HG03521 (cell line): ENCODE data around the gene CES3.
"Not testable (repeated sequence)": the region's sequence is repeated elsewhere in the genome, so short reads cannot be mapped to it uniquely, and the experiment has no call there.

Source experiments
- ATAC-seq: cut with Tn5 transposase; IDR thresholded peaks from one replicate; pipeline ENCODE4 v1.9.1; 2021; ENCODE audit warnings: mild to moderate bottlenecking, moderate library complexity; ENCODE audit not compliant: unreplicated experiment

Gene CES3

DNA sequence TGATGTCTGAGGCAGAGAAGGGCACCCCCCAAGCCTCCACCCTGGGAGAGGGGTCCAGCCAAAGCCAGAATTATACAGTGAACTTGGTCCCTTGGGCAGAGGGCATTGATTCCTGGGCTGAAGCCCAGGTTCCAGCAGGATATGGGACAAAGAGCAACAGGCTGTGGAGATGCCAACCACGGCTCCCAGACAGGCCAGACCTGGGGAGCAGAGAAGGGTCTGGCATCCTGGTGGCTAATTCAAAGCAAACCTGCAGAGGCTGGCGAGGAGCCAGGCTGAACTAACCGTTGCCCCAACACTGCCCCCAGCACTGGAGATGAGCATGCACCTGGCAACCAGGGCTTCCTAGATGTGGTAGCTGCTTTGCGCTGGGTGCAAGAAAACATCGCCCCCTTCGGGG, 3.0 kb downstream of the CES3 start:
- no peak for ATAC-seq

DNA sequence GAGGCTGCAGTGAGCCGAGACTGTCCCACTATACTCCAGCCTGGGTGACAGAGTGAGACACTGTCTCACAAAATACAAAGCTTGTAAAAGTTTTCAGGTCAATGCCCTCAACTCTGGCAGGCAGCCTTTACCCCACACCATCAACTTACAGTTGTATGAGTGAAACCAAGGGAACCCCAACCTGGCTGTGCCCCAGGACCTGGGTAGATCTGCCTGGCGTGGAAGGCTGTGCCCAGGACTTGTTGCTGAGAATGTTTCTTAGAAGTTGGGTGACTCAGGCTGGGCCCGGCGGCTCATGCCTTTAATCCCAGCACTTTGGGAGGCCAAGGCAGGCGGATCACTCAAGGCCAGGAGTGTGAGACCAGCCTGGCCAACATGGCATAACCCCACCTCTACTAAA, 7.8 kb downstream of the CES3 start:
- no peak for ATAC-seq

DNA sequence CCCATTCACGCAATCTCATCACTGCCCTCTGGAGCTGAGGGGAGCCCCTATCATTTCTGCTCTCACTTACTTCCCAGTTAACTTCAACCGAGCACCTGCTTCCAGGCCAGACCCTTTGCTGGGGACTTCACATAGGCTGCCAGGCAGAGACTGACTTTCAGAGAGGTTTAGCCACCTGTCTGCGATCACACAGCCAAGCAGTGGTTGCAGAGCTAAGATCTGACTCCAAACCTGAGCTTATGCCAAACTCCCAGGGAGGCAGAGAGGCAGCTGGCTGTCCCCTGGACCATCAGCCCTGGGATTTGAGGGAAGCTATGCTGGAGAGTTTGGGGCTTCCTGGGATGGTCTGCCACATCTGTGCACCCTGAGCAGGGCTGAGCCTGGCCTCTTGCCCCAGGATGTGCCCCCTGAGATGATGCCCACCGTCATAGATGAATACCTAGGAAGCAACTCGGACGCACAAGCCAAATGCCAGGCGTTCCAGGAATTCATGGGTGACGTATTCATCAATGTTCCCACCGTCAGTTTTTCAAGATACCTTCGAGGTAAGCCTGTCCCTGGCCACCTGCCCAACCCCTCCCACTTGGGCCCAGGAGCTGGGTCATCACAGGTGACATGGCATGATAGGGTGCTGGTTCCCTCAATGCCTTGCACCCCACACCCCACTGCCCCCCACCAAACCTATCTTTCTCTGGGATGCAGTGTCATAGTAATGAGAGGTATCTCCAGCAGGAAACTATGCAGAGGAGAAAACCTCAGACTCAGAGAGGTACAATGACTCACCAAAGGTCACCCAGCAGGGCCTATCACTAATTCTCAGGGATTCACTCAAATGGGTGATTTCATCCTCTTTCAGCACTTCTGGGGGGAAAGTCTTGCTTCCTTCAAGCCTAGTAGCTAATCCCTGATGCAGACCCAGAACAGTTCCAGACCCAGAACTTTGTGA, 10.0 kb downstream of the CES3 start:
- ATAC-seq, result no peak

DNA sequence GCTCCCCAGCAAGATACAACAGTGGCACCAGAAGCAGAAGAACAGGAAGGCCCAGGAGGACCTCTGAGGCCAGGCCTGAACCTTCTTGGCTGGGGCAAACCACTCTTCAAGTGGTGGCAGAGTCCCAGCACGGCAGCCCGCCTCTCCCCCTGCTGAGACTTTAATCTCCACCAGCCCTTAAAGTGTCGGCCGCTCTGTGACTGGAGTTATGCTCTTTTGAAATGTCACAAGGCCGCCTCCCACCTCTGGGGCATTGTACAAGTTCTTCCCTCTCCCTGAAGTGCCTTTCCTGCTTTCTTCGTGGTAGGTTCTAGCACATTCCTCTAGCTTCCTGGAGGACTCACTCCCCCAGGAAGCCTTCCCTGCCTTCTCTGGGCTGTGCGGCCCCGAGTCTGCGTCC, 11.9 kb downstream of the CES3 start:
- ATAC-seq, result no peak

DNA sequence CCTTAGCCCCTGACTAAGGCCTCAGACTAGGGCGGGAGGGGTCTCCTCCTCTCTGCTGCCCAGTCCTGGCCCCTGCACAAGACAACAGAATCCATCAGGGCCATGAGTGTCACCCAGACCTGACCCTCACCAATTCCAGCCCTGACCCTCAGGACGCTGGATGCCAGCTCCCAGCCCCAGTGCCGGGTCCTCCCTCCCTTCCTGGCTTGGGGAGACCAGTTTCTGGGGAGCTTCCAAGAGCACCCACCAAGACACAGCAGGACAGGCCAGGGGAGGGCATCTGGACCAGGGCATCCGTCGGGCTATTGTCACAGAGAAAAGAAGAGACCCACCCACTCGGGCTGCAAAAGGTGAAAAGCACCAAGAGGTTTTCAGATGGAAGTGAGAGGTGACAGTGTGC, 12.7 kb downstream of the CES3 start:
- ATAC-seq, result no peak

- not testable (repeated sequence) for ATAC-seq
Measured at GRCh38 chr16:66974156-66974931, 13.3 kb downstream of the CES3 start.

DNA sequence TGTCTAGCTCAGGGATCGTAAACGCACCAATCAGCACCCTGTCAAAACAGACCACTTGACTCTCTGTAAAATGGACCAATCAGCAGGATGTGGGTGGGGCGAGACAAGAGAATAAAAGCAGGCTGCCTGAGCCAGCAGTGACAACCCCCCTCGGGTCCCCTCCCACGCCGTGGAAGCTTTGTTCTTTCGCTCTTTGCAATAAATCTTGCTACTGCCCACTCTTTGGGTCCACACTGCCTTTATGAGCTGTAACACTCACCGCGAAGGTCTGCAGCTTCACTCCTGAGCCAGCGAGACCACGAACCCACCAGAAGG, 13.8 kb downstream of the CES3 start:
- ATAC-seq, result not testable (repeated sequence)

- no peak for ATAC-seq
Measured at GRCh38 chr16:66975302-66975893, 14.3 kb downstream of the CES3 start.

- no peak for ATAC-seq
Measured at GRCh38 chr16:66976746-66977145, 15.7 kb downstream of the CES3 start.

GRCh38 chr16:66977341-66978113, 16.5 kb downstream of the CES3 start:
- ATAC-seq, result peak; percentile 83

- ATAC-seq, result no peak
Measured at GRCh38 chr16:66979011-66979717, 18.1 kb downstream of the CES3 start.

GRCh38 chr16:66983033-66983432, 22.0 kb downstream of the CES3 start:
- ATAC-seq, result no peak

GRCh38 chr16:66984892-66985311, 23.8 kb downstream of the CES3 start:
- ATAC-seq, result no peak

DNA sequence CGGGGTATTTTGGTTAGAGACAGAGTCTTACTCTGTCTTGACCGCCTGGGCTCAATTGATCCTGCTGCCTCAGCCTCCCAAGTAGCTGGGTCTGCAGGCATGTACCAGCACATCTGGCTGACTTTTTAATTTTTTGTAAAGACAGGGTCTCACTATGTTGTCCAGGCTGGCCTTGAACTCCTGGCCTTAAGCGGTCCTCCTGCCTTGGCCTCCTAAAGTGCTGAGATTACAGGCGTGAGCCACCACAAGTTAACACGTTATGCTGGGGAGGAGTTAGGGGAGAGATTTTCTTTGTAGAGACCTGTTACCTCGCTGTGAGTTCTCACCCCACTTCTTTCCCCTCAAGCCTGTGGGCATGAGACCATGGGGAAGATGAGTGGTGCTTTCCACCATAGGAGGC, 25.5 kb downstream of the CES3 start:
- ATAC-seq, result no peak

- ATAC-seq, result no peak
Measured at GRCh38 chr16:66988197-66988788, 27.2 kb downstream of the CES3 start, which contains the start of gene CES4A. TSS of gene CES4A (plus strand) at chr16:66988589. CDS start at chr16:66988773, 184 bp downstream.

DNA sequence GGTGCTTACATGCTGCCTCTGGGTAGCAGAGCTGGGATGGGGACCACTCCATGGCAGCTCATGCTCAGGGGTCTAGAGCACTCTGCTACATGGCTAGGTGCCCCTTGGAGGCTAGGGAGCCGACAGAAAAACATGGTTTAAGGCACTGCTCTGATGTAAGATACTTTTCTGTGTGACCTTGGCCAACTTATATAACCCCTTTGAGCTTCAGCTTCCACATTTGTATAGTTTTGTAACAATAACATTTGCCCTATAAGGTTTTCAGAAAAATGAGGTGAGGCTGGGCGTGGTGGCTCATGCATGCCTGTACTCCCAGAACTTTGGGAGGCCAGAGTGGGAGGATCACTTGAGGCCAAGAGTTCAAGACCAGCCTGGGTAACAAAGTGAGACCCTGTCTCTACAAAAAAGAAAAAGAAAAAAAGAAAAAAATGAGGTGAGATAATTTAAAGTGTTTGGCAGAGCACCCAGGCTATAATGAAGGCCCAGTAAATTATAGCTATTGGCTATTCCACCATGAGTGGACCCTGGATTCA, 30.5 kb downstream of the CES3 start:
- no peak for ATAC-seq

GRCh38 chr16:66993558-66993957, 32.5 kb downstream of the CES3 start:
- not testable (repeated sequence) for ATAC-seq

DNA sequence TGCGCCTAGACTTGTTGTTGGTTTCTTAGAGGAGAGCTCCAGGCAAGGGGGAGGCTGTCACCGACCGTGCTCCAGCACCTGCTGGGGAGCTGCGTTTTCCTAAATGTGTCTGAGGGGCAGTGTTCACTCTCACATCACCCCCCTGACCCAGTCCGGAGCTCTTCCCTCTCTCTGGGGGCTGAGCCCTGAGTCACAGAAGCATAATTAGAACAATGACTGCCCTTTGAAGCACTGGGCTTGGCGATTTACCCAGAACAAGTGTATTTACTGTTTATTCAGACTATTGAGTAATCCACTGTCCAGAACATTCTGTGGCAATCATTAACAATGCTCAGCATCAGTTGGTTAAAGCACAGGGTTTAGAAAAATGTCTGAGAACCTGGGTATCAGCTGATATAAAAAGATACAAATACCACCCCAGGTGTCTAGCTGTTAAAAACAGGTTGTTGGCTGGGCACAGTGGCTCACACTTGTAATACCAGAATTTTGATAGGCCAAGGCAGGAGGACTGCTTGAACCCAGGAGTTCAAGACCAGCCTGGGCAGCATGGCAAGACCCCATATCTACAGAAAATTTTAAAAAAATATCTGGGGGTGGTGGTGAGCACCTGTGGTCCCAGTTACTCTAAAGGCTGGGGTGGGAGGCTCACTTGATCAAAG, 35.4 kb downstream of the CES3 start:
- ATAC-seq, result no peak

DNA sequence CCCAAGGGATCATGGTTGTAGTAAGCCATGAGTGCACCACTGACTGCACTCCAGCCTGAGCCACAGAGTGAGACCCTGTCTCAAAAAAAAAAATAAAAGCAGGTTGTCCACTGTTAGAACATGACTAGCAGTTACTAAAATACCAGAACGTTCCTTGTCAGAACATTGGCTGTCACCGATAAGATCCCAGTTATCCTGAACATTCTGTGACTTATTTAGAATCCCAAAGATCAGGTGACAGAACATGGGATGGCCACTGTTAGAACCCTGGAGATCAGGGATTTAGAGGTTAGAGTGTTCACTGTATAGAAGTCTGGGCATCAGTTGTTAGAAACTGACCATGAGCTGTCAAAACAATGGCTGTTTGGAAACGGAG, 35.9 kb downstream of the CES3 start:
- ATAC-seq, result no peak
